ENCODE measurements around the gene CP. TPM values are rescaled to one million over a fixed set of nuclear protein-coding genes. Genes with fewer than 3 reads are reported as not detected.

CP gene
- total RNA-seq, 4 donors from 2014 or later, result 7.2 to 35.8 (median 13.0) TPM

DNA sequence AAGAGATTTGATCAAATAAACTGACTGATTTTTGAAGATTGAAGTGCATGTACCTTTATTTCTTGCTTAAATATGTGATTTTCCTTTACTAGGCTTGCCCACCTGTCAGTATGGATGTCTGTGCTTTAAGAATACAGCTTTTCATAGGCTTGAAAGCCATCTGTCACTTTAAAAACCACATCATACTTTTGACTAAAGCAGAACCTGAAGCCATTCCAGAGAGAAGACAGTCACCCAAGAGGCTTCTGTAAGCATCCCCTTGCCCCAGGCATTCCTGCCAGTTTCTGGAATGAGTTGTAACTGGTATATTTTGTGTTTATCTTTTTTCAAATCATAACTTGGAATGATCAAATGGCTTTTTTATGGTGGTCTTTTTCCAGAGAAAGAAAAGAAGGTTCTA lies 68.2 kb downstream of the CP start:
- intact Hi-C loops (cut with DNase I; ENCODE audit: low total_unique reads), result no loop called here
- no peak for TF ChIP-seq POLR2A (IDR thresholded peaks at IDR 0.05)
- no peak for TF ChIP-seq CTCF (IDR thresholded peaks at IDR 0.05)
- no peak overlapping the region for H3K4me3 ChIP-seq (ENCODE audit: low read depth, poor library complexity, severe bottlenecking)
- DNase-seq (ENCODE audit: low spot score in 2 of 2), result no peak

GRCh38 chr3:149152420-149152819 lies 69.2 kb downstream of the CP start:
- TF ChIP-seq CTCF (IDR thresholded peaks at IDR 0.05), result no peak
- TF ChIP-seq POLR2A (IDR thresholded peaks at IDR 0.05), result no peak
- H3K4me3 ChIP-seq (ENCODE audit: low read depth, poor library complexity, severe bottlenecking), result no peak overlapping the region
- intact Hi-C loops (cut with DNase I; ENCODE audit: low total_unique reads), result no loop called here
- DNase-seq (ENCODE audit: low spot score in 2 of 2), result no peak
- 72% methylated on average over 2 of the region's 2 CpGs for WGBS, 2 donors

DNA sequence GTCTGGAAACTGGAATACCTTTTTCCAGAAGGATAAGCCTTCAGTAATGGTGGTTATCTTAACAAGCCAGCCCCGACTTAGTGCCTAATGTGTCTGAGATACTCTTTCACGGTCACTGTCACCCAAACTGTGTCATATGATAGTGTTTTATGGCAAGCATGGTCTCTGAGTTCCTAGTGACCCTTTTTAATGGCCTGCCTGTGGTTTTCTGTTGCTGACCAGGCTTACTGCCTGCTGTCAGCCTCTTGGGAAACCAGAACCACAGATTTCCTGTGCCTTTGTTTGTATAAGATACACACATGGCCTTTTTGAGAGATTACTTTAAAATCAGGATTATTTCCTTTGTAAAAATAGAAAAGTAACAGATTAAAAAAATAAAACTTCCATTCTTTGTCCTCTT lies 69.8 kb downstream of the CP start:
- H3K4me3 ChIP-seq (ENCODE audit: low read depth, poor library complexity, severe bottlenecking), result no peak overlapping the region
- TF ChIP-seq CTCF (IDR thresholded peaks at IDR 0.05) (no peak), POLR2A (IDR thresholded peaks at IDR 0.05) (no peak)
- no peak for DNase-seq (ENCODE audit: low spot score in 2 of 2)
- intact Hi-C loops (cut with DNase I; ENCODE audit: low total_unique reads), result no loop called here
- 89 to 100% methylated on average over 2 of the region's 2 CpGs for WGBS, 2 donors

DNA sequence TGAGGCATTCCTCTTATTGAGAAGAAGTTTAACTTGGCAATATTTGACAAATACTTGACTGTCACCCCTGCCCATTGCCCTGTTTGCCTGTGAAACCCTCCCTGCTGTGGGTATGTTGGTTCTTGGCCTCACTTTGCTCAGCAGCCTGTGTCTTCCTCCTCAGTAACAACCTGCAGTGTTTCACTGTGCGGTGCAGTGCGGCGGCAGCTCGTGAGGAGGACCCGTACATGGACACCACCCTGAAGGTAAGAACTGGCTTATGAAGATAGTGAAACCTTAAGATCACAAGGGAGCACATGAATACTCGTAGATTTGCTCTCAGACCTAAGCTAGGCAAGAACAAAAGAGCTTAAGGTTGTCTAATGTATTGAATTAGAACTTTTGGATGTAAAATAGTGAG lies 71.2 kb downstream of the CP start:
- intact Hi-C loops (cut with DNase I; ENCODE audit: low total_unique reads), result no loop called here
- H3K4me3 ChIP-seq (ENCODE audit: low read depth, poor library complexity, severe bottlenecking), result no peak overlapping the region
- TF ChIP-seq CTCF (IDR thresholded peaks at IDR 0.05) (no peak), POLR2A (IDR thresholded peaks at IDR 0.05) (no peak)
- WGBS, 2 donors, result 96 to 98% methylated on average over 6 of the region's 6 CpGs
- no peak for DNase-seq (ENCODE audit: low spot score in 2 of 2)

DNA sequence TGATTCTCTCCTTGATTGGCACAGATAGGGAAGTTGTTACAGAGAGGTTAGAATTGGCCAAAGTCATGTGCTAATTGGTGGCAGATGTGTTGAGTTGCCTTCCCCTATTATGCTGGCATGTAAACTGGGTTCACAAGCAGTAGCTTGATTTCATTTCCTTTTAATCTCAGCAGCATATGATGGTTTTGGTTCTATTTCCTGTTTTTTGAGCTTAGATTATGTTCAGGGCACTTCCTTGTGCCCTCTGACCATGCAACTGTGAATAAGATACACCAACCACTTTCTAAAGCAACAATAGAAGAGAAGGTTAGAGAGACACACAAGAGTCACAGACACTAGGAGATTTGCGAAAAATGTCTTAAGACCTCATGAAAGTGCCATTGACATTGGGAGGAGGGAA lies 75.7 kb downstream of the CP start:
- no peak for DNase-seq (ENCODE audit: low spot score in 2 of 2)
- intact Hi-C loops (cut with DNase I; ENCODE audit: low total_unique reads), result no loop called here
- TF ChIP-seq CTCF (IDR thresholded peaks at IDR 0.05) (no peak), POLR2A (IDR thresholded peaks at IDR 0.05) (no peak)
- WGBS, 2 donors, result 94% methylated on average over 1 of the region's 1 CpG
- no peak overlapping the region for H3K4me3 ChIP-seq (ENCODE audit: low read depth, poor library complexity, severe bottlenecking)

DNA sequence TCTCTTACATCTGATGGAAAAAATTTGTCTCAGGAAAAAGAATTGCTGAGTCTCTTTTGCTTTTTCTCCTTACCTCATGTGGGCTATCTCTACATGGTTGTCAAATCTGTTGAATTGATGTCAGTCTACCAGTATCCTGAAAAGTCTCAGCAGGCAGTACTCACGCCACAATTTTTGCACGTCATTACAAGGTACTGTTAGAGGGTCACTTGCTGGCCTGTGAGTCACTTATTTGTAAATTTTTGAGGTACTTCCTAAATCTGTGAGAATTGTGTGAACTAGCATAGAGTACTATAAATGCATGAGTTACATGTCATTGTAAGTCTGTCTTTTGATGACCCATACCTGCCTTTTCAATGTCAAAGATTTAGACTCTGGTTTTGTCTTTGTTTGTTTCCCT lies 76.3 kb downstream of the CP start:
- WGBS, 2 donors, result 86 to 89% methylated on average over 2 of the region's 2 CpGs

More for the DNA sequence above, 76.3 kb downstream of the CP start:
- H3K4me3 ChIP-seq (ENCODE audit: low read depth, poor library complexity, severe bottlenecking), result no peak overlapping the region
- DNase-seq (ENCODE audit: low spot score in 2 of 2), result no peak
- intact Hi-C loops (cut with DNase I; ENCODE audit: low total_unique reads), result no loop called here
- TF ChIP-seq CTCF (IDR thresholded peaks at IDR 0.05) (no peak), POLR2A (IDR thresholded peaks at IDR 0.05) (no peak)

All from lower leg skin (tissue), 4 donors.